ENCODE results near the gene IRAK3. TPM values are rescaled to one million over a fixed set of nuclear protein-coding genes. Genes with fewer than 3 reads are reported as not detected.

IRAK3 gene
- total and polyA plus RNA-seq, 2 experiments from 2014 or later = 0.53 to 1.8 TPM

- Histone ChIP-seq H3F3A (replicated peaks; ENCODE audit: low read depth) (no peaks in the 10 kb centered on the region), H3K4me3 (no peak overlapping the region), H3K36me3 (ENCODE audit: insufficient read depth) (peaks cover 9% of the 10 kb centered on the region; the same call in 1 of the 2 replicates), H3K4me1 (ENCODE audit: insufficient read depth) (peaks cover 2% of the 10 kb centered on the region; the same call in 1 of the 2 replicates), H3K9me2 (ENCODE audit: insufficient read depth) (no peaks in the 10 kb centered on the region), H3K27me3 (ENCODE audit: insufficient read depth) (no peaks in the 10 kb centered on the region), H4K20me1 (replicated peaks; ENCODE audit: insufficient read depth) (no peaks in the 10 kb centered on the region), H3K27ac (ENCODE audit: low read depth) (no peak overlapping the region), H3K4me2 (no peak overlapping the region), H3K79me2 (replicated peaks; ENCODE audit: insufficient read depth) (no peaks in the 10 kb centered on the region), H2AFZ (no peak overlapping the region)
- DNase-seq (ENCODE audit: low spot score) (no peak), ATAC-seq (no peak)
- TF ChIP-seq CTCF (conservative IDR thresholded peaks at IDR 0.05; ENCODE audit: low read depth in 2 of 2) (no peak), JUNB (IDR thresholded peaks at IDR 0.05; ENCODE audit: unreplicated experiment) (no peak), NANOG (IDR thresholded peaks at IDR 0.05; ENCODE audit: borderline replicate concordance) (no peak), ZNF331 (CRISPR knock-in tag; IDR thresholded peaks at IDR 0.05; ENCODE audit: low read depth) (no peak), STAT1 (IDR thresholded peaks at IDR 0.05; ENCODE audit: unreplicated experiment) (no peak), ZNF462 (CRISPR knock-in tag; IDR thresholded peaks at IDR 0.05) (no peak), REST (IDR thresholded peaks at IDR 0.05; ENCODE audit: unreplicated experiment) (no peak), ZNF114 (CRISPR knock-in tag; IDR thresholded peaks at IDR 0.05) (no peak), ETS1 (IDR thresholded peaks at IDR 0.05) (no peak), EZH2phosphoT487 (IDR thresholded peaks at IDR 0.05; ENCODE audit: unreplicated experiment) (no peak), CREB1 (CRISPR knock-in tag; IDR thresholded peaks at IDR 0.05; ENCODE audit: low read depth) (no peak), EZH2 (IDR thresholded peaks at IDR 0.05; ENCODE audit: low read depth, unreplicated experiment) (no peak), POLR2AphosphoS5 (IDR thresholded peaks at IDR 0.05; ENCODE audit: low read depth) (no peak)
- H3K9me3 Mint-ChIP-seq = peaks cover 29% of the 10 kb centered on the region
- H3K4me3 Mint-ChIP-seq = no peak overlapping the region
- H3K4me1 Mint-ChIP-seq = peaks cover 7% of the 10 kb centered on the region
- H3K27ac Mint-ChIP-seq = no peak overlapping the region
- peaks cover 59% of the 10 kb centered on the region for H3K36me3 Mint-ChIP-seq (ENCODE audit: low read depth)
- no peaks in the 10 kb centered on the region for H3K27me3 Mint-ChIP-seq (ENCODE audit: insufficient read depth, low read depth, poor library complexity)
Observed at GRCh38 chr12:66141299-66141698, 47.7 kb upstream of the IRAK3 start.
